SK-N-SH (cell line): ENCODE results near the gene MAML3. TPM values are rescaled to one million over a fixed set of nuclear protein-coding genes. Genes with fewer than 3 reads are reported as not detected.

Source experiments
- CTCF ChIA-PET: fragments of 300-600, 350-600 bp; formaldehyde crosslinking; extraction: SDS; loops from one replicate; lab custom pipeline; 2021; lab: Yijun Ruan, JAX
- POLR2A ChIA-PET: fragments of 350-600 bp; sonication (Branson Sonifier 250); formaldehyde crosslinking; extraction: SDS; loops from one replicate; lab custom pipeline; 2020; ENCODE audit warnings: antibody characterized with exemption, inconsistent platforms; lab: Yijun Ruan, JAX
- DNase-seq: peaks from one replicate; pipeline ENCODE4 v3.0.0; 2012
- H2AFZ ChIP-seq: fragments of 200-600 bp; sonication (generic); 2 replicates; pipeline ENCODE4 v1.8.1; 2016; ENCODE audit warnings: antibody characterized with exemption, mild to moderate bottlenecking, low read depth
- H3F3A ChIP-seq: fragments of 200-600 bp; sonication (generic); replicated peaks from 2 replicates; pipeline ENCODE3; 2016; ENCODE audit warnings: antibody characterized with exemption, mild to moderate bottlenecking; ENCODE audit not compliant: insufficient read depth
- H3K27ac ChIP-seq, 2 experiments: fragments of 200-500 bp in 1 of 2; fragments of 200-600 bp in 1 of 2; sonication (Bioruptor generic) in 1 of 2; sonication (generic), shearing (Covaris generic) in 1 of 2; 2 replicates each; pipeline versions ENCODE4 v1.5.1 to v1.6.1; 2014 to 2016; ENCODE audit warnings: low read depth in 2 of 2, inconsistent platforms in 1 of 2, low read length in 1 of 2, mild to moderate bottlenecking in 1 of 2, mixed read lengths in 1 of 2
- H3K27me3 ChIP-seq: fragments of 200-600 bp; sonication (generic), shearing (Covaris generic); 2 replicates; pipeline ENCODE4 v1.6.1; 2016; ENCODE audit warnings: mixed run types; ENCODE audit not compliant: insufficient read depth
- H3K36me3 ChIP-seq, 2 experiments: fragments of 200-500 bp in 1 of 2; fragments of 200-600 bp in 1 of 2; sonication (Bioruptor generic) in 1 of 2; sonication (generic) in 1 of 2; replicated peaks in 1 of 2; 2 replicates each; pipeline versions ENCODE3 to v1.5.1; 2014 to 2016; ENCODE audit warnings: low read length in 1 of 2, mild to moderate bottlenecking in 1 of 2; ENCODE audit not compliant: insufficient read depth in 2 of 2, control insufficient read depth in 1 of 2
- H3K4me1 ChIP-seq, 2 experiments: fragments of 200-500 bp in 1 of 2; fragments of 200-600 bp in 1 of 2; sonication (Bioruptor generic) in 1 of 2; sonication (generic), shearing (Covaris generic) in 1 of 2; 2 replicates each; pipeline versions ENCODE4 v1.5.1 to v1.6.1; 2014 to 2016; ENCODE audit warnings: low read depth in 1 of 2, low read length in 1 of 2, mixed run types in 1 of 2; ENCODE audit not compliant: insufficient read depth in 2 of 2, control insufficient read depth in 1 of 2
- H3K4me2 ChIP-seq: fragments of 200-600 bp; sonication (generic), shearing (Covaris generic); 2 replicates; pipeline ENCODE4 v1.6.1; 2017; ENCODE audit warnings: mixed run types
- H3K4me3 ChIP-seq, 2 experiments: fragments of 200-500 bp in 1 of 2; fragments of 200-600 bp in 1 of 2; sonication (Bioruptor generic) in 1 of 2; sonication (generic), shearing (Covaris generic) in 1 of 2; 2 replicates each; pipeline versions ENCODE4 v1.5.1 to v1.8.1; 2014 to 2016; ENCODE audit warnings: low read depth in 2 of 2, inconsistent platforms in 1 of 2, low read length in 1 of 2, mild to moderate bottlenecking in 1 of 2, mixed read lengths in 1 of 2, moderate library complexity in 1 of 2
- H3K79me2 ChIP-seq: fragments of 200-600 bp; sonication (generic); 2 replicates; pipeline ENCODE4 v1.8.1; 2017; ENCODE audit warnings: mild to moderate bottlenecking; ENCODE audit not compliant: insufficient read depth
- H3K9ac ChIP-seq: fragments of 200-600 bp; sonication (generic); 2 replicates; pipeline ENCODE4 v1.6.1; 2017; ENCODE audit warnings: mixed run types
- H3K9me2 ChIP-seq: fragments of 200-600 bp; sonication (generic); 2 replicates; pipeline ENCODE4 v1.6.1; 2017; ENCODE audit warnings: mixed run types
- H3K9me3 ChIP-seq: fragments of 200-600 bp; sonication (generic); 2 replicates; pipeline ENCODE4 v1.6.1; 2017; ENCODE audit warnings: mixed run types, mild to moderate bottlenecking, moderate library complexity
- H4K20me1 ChIP-seq: fragments of 200-600 bp; sonication (generic); 2 replicates; pipeline ENCODE4 v1.6.1; 2017; ENCODE audit warnings: mild to moderate bottlenecking, mixed run types; ENCODE audit not compliant: insufficient read depth
- ELF1 ChIP-seq: IDR thresholded peaks from 2 replicates; pipeline ENCODE4 v1.4.0; 2012
- EP300 ChIP-seq, 2 experiments: IDR thresholded peaks; 2 replicates each; pipeline versions ENCODE4 v1.4.0 to v1.6.1; 2012; ENCODE audit warnings: borderline replicate concordance in 1 of 2, low read depth in 1 of 2, low read length in 1 of 2
- EZH2phosphoT487 ChIP-seq: fragments of 200-600 bp; sonication (generic); IDR thresholded peaks from 2 replicates; pipeline ENCODE4 v1.6.1; 2017; ENCODE audit warnings: low read depth, mixed run types, mild to moderate bottlenecking, antibody characterized with exemption, moderate library complexity, borderline replicate concordance
- FOSL2 ChIP-seq: IDR thresholded peaks from 2 replicates; pipeline ENCODE4 v1.4.0; 2012; ENCODE audit warnings: low read depth, mild to moderate bottlenecking, moderate library complexity, borderline replicate concordance
- GABPA ChIP-seq: IDR thresholded peaks from 2 replicates; pipeline ENCODE4 v1.4.0; 2012; ENCODE audit warnings: low read depth, mild to moderate bottlenecking
- GATA2 ChIP-seq: sonication (generic); formaldehyde crosslinking; IDR thresholded peaks from 2 replicates; pipeline ENCODE4 v1.5.0; 2020; ENCODE audit warnings: mild to moderate bottlenecking, missing genetic modification reagents
- JUND ChIP-seq: IDR thresholded peaks from 2 replicates; pipeline ENCODE4 v1.4.0; 2012
- NFIC ChIP-seq: IDR thresholded peaks from 2 replicates; pipeline ENCODE4 v1.4.0; 2012; ENCODE audit warnings: borderline replicate concordance
- NRF1 ChIP-seq: IDR thresholded peaks from 2 replicates; pipeline ENCODE4 v1.6.1; 2012; ENCODE audit warnings: low read depth, mild to moderate bottlenecking, low read length
- POLR2AphosphoS5 ChIP-seq: IDR thresholded peaks from 2 replicates; pipeline ENCODE4 v1.6.1; 2012; ENCODE audit warnings: low read depth, low read length
- RAD21 ChIP-seq: IDR thresholded peaks from 2 replicates; pipeline ENCODE4 v1.6.1; 2012; ENCODE audit warnings: mild to moderate bottlenecking, low read length
- RCOR1 ChIP-seq: fragments of 150-350 bp; IDR thresholded peaks from 2 replicates; pipeline ENCODE4 v1.6.1; 2017; ENCODE audit warnings: antibody characterized with exemption, low read length
- RXRA ChIP-seq: IDR thresholded peaks from 2 replicates; pipeline ENCODE4 v1.4.0; 2012; ENCODE audit warnings: low read depth, mild to moderate bottlenecking, borderline replicate concordance
- SIN3A ChIP-seq: IDR thresholded peaks from 2 replicates; pipeline ENCODE4 v1.6.1; 2012; ENCODE audit warnings: low read depth, mild to moderate bottlenecking, low read length, moderate library complexity, borderline replicate concordance
- TCF12 ChIP-seq: IDR thresholded peaks from 2 replicates; pipeline ENCODE4 v1.4.0; 2012
- TEAD4 ChIP-seq: IDR thresholded peaks from 2 replicates; pipeline ENCODE4 v1.4.0; 2012; ENCODE audit warnings: mild to moderate bottlenecking, borderline replicate concordance; ENCODE audit not compliant: insufficient read depth
- WGBS: methylation state at CpG from one replicate; pipeline ENCODE4 v1.1.6; 2017; ENCODE audit warnings: low lambda C conversion rate; 5-methylcytosine and 5-hydroxymethylcytosine counted together
- polyA plus RNA-seq, 3 experiments: library from polyadenylated mRNA; depleted of rRNA; stranded (reverse); fragments of >200 nt; gene quantifications; 2 replicates each; pipeline ENCODE4 v1.2.3, GENCODE V29; 2012
- TF ChIP-seq, protein P1 (sequence below): fragments of 150-350 bp; IDR thresholded peaks from 2 replicates; pipeline ENCODE4 v1.6.1; 2017; ENCODE audit warnings: antibody characterized with exemption, low read length, low read depth, borderline replicate concordance
- TF ChIP-seq, protein P2 (sequence below): fragments of 150-350 bp; IDR thresholded peaks from 2 replicates; pipeline ENCODE4 v1.6.1; 2016; ENCODE audit warnings: mild to moderate bottlenecking, low read depth, low read length

Gene MAML3
- polyA plus RNA-seq, 1 of the 3 experiments (the other 2 are of a cell fraction), result 5.3 TPM

DNA sequence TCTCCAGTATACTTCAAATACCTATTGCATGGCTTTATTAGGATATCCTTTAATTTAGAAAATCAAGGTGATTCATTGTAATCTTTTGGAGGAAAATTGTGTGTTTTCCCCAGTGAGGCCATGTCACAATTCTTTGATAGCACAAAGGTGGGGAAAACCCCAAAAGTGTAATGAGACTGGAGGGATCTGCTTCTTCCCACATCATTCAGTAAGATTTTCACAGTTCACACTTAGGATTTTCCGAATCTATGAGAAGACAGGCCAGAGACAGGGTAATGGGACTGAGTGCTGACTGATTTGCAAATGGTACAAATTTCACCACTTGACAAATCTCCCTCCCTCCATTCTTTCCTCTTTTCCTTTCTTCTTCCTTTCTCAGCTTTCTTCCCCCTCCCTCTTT is 307.2 kb downstream of the MAML3 start:
- no peaks in the 10 kb centered on the region for H4K20me1 ChIP-seq
- ChIA-PET POLR2A (interaction anchor here (1.1 kb wide), 1 partner anchor 41 kb away, joined by 4 read pairs; no protein-coding TSS in a partner anchor), CTCF (interaction anchor here (1.4 to 1.5 kb wide), 2 partner anchors 11 to 113 kb away, joined by 4 read pairs; no protein-coding TSS in a partner anchor)
- no peak for DNase-seq
- H3K4me3 ChIP-seq, result no peak overlapping the region
- H3K36me3 ChIP-seq, result peaks cover 0 to 2% of the 10 kb centered on the region in 2 experiments
- no peaks in the 10 kb centered on the region for H3F3A ChIP-seq
- WGBS, result 83% methylated on average over 1 of the region's 1 CpG
- peak overlapping the region in 1 of 2 experiments; percentile 94; a peak in 2 of 4 replicates for H3K27ac ChIP-seq
- H3K79me2 ChIP-seq, result no peaks in the 10 kb centered on the region
- H3K9ac ChIP-seq, result no peak overlapping the region
- H3K4me1 ChIP-seq, result peaks cover 0 to 51% of the 10 kb centered on the region in 2 experiments; a peak in 2 of 4 replicates
- no peak overlapping the region for H3K4me2 ChIP-seq
- no peak overlapping the region for H2AFZ ChIP-seq
- H3K27me3 ChIP-seq, result no peaks in the 10 kb centered on the region
- no peak for TF ChIP-seq GATA2
- TF ChIP-seq RAD21, result no peak
- TF ChIP-seq NFIC, result no peak
- TF ChIP-seq SIN3A, result no peak
- TF ChIP-seq, protein P1, sequence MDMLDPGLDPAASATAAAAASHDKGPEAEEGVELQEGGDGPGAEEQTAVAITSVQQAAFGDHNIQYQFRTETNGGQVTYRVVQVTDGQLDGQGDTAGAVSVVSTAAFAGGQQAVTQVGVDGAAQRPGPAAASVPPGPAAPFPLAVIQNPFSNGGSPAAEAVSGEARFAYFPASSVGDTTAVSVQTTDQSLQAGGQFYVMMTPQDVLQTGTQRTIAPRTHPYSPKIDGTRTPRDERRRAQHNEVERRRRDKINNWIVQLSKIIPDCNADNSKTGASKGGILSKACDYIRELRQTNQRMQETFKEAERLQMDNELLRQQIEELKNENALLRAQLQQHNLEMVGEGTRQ, result no peak
- TF ChIP-seq TEAD4, result no peak
- TF ChIP-seq ELF1, result no peak
- no peak for TF ChIP-seq TCF12
- no peak for TF ChIP-seq EP300 (IDR thresholded peaks at IDR 0.05; ENCODE audit: borderline replicate concordance in 1 of 2, low read depth in 1 of 2, low read length in 1 of 2)
- no peak for TF ChIP-seq RCOR1
- no peak for TF ChIP-seq POLR2AphosphoS5
- no peak for TF ChIP-seq RXRA
- TF ChIP-seq EZH2phosphoT487, result no peak
- TF ChIP-seq, protein P2, sequence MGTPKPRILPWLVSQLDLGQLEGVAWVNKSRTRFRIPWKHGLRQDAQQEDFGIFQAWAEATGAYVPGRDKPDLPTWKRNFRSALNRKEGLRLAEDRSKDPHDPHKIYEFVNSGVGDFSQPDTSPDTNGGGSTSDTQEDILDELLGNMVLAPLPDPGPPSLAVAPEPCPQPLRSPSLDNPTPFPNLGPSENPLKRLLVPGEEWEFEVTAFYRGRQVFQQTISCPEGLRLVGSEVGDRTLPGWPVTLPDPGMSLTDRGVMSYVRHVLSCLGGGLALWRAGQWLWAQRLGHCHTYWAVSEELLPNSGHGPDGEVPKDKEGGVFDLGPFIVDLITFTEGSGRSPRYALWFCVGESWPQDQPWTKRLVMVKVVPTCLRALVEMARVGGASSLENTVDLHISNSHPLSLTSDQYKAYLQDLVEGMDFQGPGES, result no peak
- no peak for TF ChIP-seq NRF1
- no peak for TF ChIP-seq GABPA
- no peak for TF ChIP-seq JUND
- TF ChIP-seq FOSL2, result no peak
- H3K9me2 ChIP-seq, result no peaks in the 10 kb centered on the region
- no peaks in the 10 kb centered on the region for H3K9me3 ChIP-seq
